AG04450 (cell line): ENCODE results near the gene OR8K1. TPM values are rescaled to one million over a fixed set of nuclear protein-coding genes. Genes with fewer than 3 reads are reported as not detected.

Experiments
- CTCF ChIA-PET: fragments of 300-600, 350-600 bp; formaldehyde crosslinking; extraction: SDS; loops from one replicate; lab custom pipeline; 2022; ENCODE audit warnings: antibody characterized with exemption, inconsistent platforms; lab: Charles Lee
- POLR2A ChIA-PET: fragments of 350-600 bp; formaldehyde crosslinking; extraction: SDS; loops from one replicate; lab custom pipeline; 2021; ENCODE audit warnings: antibody characterized with exemption, inconsistent platforms; lab: Yijun Ruan, JAX
- DNase-seq: peaks from one replicate; pipeline ENCODE4 v3.0.0-alpha.2; 2011; ENCODE audit warnings: low read depth, low spot score
- H3K27ac ChIP-seq: one replicate; pipeline ENCODE4 v1.5.1; 2012; ENCODE audit warnings: low read depth, low read length, control low read depth
- H3K27me3 ChIP-seq: one replicate; pipeline ENCODE4 v1.6.0; 2012; ENCODE audit warnings: low read length; ENCODE audit not compliant: control insufficient read depth, insufficient read depth
- H3K4me3 ChIP-seq: 2 replicates; pipeline ENCODE4 v1.5.1; 2011; ENCODE audit warnings: mild to moderate bottlenecking, low read depth, low read length, control low read depth
- H3K9me3 ChIP-seq: 2 replicates; pipeline ENCODE4 v1.5.1; 2012; ENCODE audit warnings: low read length; ENCODE audit not compliant: control insufficient read depth, insufficient read depth
- polyA plus RNA-seq: library from polyadenylated mRNA; depleted of rRNA; stranded (reverse); fragments of >200 nt; gene quantifications from 2 replicates; pipeline ENCODE4 v1.2.3, GENCODE V29; 2011; rRNA removed
- TF ChIP-seq, protein P1 (sequence below): IDR thresholded peaks from 2 replicates; pipeline ENCODE4 v1.5.1; 2011; ENCODE audit warnings: low read depth, low read length, control low read depth, inconsistent platforms

The OR8K1 gene
- polyA plus RNA-seq, 1 experiment = not detected

- no peaks in the 10 kb centered on the region for H3K9me3 ChIP-seq
- TF ChIP-seq, protein P1, sequence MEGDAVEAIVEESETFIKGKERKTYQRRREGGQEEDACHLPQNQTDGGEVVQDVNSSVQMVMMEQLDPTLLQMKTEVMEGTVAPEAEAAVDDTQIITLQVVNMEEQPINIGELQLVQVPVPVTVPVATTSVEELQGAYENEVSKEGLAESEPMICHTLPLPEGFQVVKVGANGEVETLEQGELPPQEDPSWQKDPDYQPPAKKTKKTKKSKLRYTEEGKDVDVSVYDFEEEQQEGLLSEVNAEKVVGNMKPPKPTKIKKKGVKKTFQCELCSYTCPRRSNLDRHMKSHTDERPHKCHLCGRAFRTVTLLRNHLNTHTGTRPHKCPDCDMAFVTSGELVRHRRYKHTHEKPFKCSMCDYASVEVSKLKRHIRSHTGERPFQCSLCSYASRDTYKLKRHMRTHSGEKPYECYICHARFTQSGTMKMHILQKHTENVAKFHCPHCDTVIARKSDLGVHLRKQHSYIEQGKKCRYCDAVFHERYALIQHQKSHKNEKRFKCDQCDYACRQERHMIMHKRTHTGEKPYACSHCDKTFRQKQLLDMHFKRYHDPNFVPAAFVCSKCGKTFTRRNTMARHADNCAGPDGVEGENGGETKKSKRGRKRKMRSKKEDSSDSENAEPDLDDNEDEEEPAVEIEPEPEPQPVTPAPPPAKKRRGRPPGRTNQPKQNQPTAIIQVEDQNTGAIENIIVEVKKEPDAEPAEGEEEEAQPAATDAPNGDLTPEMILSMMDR = no peak
- POLR2A ChIA-PET = no interaction called here
- no peaks in the 10 kb centered on the region for H3K27me3 ChIP-seq
- no peak overlapping the region for H3K4me3 ChIP-seq
- CTCF ChIA-PET = no interaction called here
- H3K27ac ChIP-seq = no peak overlapping the region
- DNase-seq = no peak
Observed at GRCh38 chr11:56394381-56394780, 48.5 kb downstream of the OR8K1 start.

- no peak overlapping the region for H3K4me3 ChIP-seq
- POLR2A ChIA-PET = no interaction called here
- H3K9me3 ChIP-seq = peaks cover 6% of the 10 kb centered on the region
- H3K27me3 ChIP-seq = no peaks in the 10 kb centered on the region
- no peak overlapping the region for H3K27ac ChIP-seq
- no peak for DNase-seq
- TF ChIP-seq, protein P1 = no peak
- CTCF ChIA-PET = no interaction called here
Observed at GRCh38 chr11:56396047-56396446, 50.2 kb downstream of the OR8K1 start.

Other genes with a start within 250 kb of the OR8K1 start
- not detected in 2 replicates for gene OR8H2, start 242.4 kb upstream of the OR8K1 start, polyA plus RNA-seq
- not detected in 2 replicates for gene OR8H3, start 223.7 kb upstream of the OR8K1 start, polyA plus RNA-seq
- gene OR8J3, start 205.8 kb upstream of the OR8K1 start, polyA plus RNA-seq = not detected in 2 replicates
- gene OR8K5, start 185.7 kb upstream of the OR8K1 start, polyA plus RNA-seq = not detected in 2 replicates
- gene OR5J2, start 169.4 kb upstream of the OR8K1 start, polyA plus RNA-seq = not detected in 2 replicates
- not detected in 2 replicates for gene OR5T2, start 111.8 kb upstream of the OR8K1 start, polyA plus RNA-seq
- not detected in 2 replicates for gene OR5T3, start 93.8 kb upstream of the OR8K1 start, polyA plus RNA-seq
- gene OR5T1, start 71.9 kb upstream of the OR8K1 start, polyA plus RNA-seq = not detected in 2 replicates
- not detected in 2 replicates for gene OR8H1, start 53.8 kb upstream of the OR8K1 start, polyA plus RNA-seq
- not detected in 2 replicates for gene OR8K3, start 30.9 kb upstream of the OR8K1 start, polyA plus RNA-seq
- gene OR8J1, start 8.3 kb downstream of the OR8K1 start, polyA plus RNA-seq = not detected in 2 replicates
- gene OR8U1, start 29.6 kb downstream of the OR8K1 start, polyA plus RNA-seq = not detected in 2 replicates
- gene OR5AL1, start 66.7 kb downstream of the OR8K1 start, polyA plus RNA-seq = not detected in 2 replicates
- not detected in 2 replicates for gene OR5M3, start 127.3 kb downstream of the OR8K1 start, polyA plus RNA-seq
- not detected in 2 replicates for gene OR5M8, start 145.3 kb downstream of the OR8K1 start, polyA plus RNA-seq
- not detected in 2 replicates for gene OR5M11, start 197.2 kb downstream of the OR8K1 start, polyA plus RNA-seq
- not detected in 2 replicates for gene OR5M10, start 231.7 kb downstream of the OR8K1 start, polyA plus RNA-seq